GM19043 (cell line): ENCODE data around the gene CNGB1.
"Not testable (repeated sequence)": the region's sequence is repeated elsewhere in the genome, so short reads cannot be mapped to it uniquely, and the experiment has no call there.

ENCODE experiments used
- ATAC-seq: cut with Tn5 transposase; IDR thresholded peaks from one replicate; pipeline ENCODE4 v1.9.1; 2021; ENCODE audit warnings: low read depth; ENCODE audit not compliant: unreplicated experiment

Gene CNGB1

DNA sequence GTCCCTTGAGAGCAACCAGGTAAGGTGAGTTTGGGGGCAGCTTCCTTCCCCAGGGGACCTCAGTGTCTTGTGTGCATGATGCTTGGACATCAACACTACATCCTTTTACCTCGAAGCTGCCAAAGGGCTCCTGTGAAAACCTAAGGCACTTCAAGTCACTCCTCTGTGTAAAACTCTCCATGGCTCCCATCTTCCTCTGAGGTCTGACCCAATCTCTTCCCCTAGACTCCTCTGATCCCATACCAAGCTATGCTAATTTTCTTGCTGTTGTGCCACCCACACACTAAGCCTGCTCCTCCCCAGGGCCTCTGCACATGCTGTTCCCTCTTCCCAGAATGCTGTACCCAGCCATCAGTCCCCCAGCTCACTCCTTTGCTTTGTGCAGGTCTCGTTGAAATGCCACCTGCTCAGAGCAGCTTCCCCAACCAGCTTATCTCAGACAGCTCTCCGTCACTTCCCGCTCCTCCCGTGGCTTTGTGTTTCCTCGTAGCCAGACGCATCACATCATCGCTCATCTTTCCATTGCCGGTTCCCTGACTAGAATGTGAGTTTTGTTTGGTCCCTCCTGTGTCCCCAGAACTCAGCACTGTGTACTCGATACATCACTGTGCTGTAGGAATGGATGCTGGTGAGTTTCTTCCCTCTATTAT is 78.4 kb downstream of the CNGB1 start:
- no peak for ATAC-seq

DNA sequence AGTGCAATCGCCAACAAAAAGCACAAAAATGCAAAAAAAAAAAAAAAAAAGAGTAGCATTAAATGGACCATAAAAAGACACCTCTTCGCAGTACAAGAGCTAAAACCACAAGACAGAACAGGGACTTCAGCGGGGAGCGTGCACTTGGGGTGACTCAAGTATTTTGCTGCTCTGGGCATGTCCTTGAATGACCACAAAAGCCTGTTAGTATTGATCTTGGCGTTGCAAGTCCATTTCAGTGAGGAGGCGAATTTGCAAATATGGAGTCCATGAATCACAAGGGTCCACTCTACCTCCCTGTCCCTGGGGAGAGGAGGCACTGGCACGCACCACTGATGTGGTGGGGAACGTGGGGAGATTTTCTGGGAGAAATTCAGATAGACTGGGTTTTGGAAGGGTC is 78.9 kb downstream of the CNGB1 start:
- no peak for ATAC-seq

DNA sequence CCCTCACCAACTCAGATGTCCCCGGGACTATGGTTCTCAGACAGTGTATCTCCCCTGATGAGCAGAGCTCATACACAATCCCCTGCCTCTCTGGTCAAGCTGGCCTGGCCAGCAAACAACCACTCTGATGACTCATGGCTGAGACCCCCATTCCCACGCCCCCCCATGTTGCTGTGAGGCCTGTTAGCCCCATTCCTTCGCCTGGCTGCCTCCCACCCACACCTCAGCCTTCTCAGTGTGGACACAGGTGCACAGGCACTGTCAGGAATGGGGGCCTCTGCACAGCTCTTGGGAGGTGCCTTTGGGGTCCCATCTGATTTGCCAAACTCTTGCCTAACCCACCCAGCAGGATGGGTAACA is 80.2 kb downstream of the CNGB1 start:
- no peak for ATAC-seq

DNA sequence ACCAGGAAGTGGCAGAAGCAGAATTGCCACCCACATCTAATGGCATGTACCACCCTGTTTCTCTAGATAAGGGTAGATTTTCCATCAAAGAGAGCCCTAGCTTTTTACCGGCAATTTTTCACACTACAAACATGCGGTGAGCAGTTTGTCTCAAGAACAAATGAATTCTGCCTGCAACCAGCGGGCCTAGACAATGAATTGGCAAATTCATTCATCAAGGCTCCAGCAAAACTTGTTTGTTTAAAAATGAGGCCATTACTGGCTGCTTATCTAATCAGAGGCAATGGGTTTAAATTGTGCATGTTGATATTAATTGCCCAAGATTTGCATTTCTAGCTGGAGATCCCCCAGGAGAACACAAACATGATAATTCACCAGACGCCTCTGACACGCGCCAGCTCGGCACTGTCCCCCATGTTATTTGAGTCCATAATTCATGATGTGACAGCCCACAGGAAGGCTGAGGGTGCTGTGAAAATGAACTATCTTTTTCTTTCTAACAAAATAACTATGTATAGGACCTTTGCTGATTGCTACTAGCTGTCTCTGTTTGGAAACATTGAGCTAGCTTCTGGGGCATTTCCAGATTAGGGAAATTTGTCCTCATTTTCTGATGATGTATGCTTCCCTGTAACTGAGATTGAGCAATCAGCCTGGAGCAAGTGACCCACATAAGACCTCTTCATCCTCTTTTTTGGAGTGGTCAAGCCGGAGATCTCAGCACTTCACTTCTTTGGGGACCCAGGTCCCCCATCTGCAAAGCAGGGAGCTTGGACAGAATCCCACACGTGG is 80.8 kb downstream of the CNGB1 start:
- ATAC-seq: no peak

DNA sequence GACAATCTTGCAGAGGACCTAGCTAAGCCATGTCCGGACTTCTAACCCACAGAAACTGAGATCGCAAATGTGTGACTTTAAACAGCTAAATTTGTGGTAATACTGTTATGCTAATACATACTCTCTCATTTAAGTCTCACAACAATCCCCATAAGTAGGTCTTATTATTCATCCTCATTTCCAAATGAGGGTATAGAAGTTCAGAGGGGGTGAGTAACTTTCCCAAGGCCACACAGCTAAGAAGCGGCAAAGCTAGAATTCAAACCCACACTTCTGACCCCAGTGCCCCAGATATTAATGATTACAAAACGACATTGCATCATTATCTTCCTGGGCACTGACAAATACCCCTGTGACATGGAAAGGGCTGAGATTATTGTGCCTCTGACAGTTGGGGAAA is 81.4 kb downstream of the CNGB1 start:
- ATAC-seq: no peak

DNA sequence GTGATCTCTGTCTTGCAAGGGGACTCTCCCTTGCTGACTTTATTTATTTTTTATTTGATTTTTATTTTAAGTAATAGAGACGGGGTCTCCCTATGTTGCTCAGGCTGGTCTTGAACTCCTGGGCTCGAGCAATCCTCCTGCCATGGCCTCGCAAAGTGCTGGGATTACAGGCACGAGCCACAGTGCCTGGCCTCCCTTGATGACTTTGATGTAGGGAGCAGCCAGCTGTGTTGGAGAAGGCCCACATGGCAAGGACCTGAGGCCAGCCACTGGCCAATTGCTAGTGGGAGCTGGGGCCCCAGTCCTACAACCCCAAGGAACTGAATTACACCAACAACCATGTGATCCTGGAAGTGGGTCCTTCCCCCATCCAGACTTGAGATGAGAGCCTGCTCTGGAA is 81.8 kb downstream of the CNGB1 start:
- ATAC-seq: no peak

DNA sequence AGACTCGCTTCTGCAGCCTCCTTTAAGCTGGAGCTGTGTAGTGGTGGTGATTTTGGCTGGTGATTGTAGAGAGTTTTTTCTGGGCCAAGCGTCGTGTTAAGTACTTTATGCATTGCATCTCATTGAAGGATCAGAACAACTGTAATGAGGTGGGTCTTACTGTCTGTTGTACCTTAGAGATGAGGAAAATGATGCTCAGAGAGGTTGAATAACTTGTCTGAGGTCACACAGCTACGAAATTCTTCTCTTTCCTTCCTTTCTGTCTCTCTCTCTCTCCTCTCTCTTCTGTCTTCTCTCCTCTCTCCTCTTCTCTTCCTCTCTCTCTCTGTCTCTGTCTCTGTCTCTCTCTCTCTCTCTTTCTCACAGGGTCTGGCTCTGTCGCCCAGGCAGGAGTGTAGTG is 82.8 kb downstream of the CNGB1 start:
- ATAC-seq: no peak

DNA sequence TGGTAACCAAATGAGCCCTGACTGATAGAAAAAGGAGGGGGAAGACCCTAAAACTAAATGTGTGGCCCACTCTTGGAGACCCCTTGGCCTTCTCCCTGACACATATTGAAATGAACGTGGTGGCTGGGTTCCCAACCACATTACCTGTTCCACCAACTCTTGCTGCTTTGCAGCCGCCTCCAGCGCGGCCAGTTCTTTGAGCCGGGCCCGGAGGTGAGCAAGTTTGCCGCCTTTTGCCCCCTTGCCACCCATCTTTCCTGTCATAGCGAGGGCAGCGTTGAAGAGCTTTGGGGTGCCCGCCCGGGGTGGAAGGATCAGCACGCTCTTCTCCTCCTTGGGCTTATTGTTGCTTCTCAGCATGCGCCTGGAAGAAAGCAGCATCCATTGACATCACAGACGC is 83.2 kb downstream of the CNGB1 start:
- ATAC-seq: no peak

DNA sequence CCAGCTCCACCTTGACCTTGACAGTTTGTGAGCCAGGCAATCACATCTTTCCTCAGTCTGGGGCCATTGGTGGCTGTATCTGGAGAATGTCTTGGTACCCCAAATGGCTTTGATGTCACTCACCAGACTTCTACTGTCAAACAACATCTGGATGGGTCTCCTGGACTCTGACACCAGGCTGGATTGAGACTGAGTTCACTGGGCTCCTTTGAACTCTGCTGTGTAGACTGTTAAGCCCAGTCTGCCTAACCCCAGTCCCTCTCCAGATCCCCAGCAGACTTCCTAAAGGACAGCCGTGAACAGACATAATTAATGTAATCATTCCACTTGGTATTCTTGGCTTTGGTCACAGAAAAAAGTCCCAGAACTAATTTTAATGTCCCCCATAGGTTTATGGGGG is 84.5 kb downstream of the CNGB1 start:
- ATAC-seq: no peak

DNA sequence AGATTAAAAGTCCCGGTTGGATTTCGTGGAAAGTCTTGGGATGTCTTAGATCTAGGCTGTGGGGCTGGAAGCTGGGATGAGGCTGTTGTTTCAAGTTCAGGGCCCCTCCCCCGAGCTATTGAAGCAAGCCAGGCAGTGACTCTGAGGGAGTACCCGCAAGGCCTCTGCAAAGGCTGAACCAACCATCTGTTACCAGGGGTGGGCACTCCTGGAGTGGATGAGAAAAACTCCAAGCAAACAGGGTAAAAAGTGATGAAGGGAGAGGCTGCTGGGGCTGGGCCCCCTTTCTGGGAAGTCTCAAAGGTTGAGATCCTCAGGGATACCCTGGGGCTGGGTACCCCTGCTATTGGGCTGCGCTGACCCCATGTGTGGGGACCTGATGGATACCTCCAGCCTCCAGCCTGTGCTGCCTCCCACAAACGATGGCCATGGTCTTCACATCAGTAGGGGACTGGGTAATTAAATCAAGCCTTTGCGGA is 86.2 kb downstream of the CNGB1 start:
- ATAC-seq: no peak

DNA sequence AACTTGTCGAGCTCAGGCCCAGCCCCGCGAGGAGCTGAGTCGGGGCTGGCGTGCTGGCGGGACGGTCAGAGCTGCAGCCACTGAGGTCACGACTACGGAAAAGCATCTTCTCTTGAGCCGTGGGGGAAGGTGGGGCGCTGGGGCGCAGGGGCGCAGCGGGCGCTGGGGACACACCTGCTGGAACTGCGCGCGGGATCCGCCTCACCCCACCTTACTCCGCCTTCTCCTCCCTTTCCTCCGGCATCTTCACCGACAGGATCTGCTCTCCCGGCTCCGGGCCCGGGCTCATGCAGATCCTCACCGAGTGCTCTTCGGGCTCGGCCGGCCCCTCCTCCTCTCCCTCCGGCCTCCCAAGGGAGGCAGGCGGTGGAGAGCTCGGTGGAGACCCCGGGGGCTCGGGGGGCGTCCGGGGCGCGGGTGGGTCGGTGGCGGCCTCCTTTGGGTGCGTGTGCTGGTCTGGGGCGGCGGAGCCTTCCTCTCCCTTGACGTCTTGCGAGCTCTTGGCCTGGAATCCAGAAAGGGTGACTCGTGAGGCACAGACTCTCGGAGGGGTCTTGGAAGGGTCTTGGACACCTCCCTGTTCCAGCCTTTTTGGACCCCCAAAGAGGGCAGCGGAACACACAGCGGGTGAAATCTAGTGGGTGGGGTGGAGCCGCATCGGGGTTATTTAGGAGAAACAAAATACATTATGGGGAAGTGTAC is 86.8 kb downstream of the CNGB1 start:
- ATAC-seq: no peak

DNA sequence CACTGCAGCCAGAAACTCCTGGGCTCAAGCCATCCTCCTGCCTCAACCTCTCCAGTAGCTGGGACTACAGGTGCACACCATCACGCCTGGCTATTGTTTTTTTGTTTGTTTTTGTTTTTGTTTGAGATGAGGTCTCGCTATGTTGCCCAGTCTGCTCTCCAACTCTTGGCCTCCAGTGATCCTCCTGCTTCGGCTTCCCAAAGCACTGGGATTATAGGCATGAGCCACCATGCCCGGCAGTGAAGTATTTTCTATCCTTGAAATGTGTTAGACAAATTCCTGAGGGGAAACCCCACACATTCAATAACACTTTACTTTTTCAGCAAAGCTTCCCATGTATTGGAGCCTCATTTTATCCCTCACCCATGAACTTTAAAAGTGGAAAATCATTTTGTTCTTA is 87.4 kb downstream of the CNGB1 start:
- no peak for ATAC-seq

DNA sequence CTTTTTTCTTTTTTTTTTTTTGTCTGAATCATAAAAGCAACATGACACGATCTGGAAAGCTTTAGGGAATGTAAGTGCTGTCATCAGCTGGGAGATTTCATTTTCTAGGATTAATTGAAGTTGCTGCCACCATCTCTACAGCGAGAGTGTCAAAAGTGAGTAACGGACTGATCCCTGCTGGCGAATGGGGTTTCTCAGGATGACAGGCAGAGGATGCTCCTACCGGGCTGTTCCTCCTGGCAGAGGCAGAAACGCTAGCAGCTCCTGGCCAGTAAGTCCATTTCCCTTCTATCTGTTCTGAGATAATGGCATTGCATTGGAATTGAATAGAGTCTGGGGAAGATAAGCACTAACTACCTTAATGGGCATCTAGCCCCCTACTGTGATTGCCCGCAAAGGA is 88.1 kb downstream of the CNGB1 start:
- ATAC-seq: no peak

DNA sequence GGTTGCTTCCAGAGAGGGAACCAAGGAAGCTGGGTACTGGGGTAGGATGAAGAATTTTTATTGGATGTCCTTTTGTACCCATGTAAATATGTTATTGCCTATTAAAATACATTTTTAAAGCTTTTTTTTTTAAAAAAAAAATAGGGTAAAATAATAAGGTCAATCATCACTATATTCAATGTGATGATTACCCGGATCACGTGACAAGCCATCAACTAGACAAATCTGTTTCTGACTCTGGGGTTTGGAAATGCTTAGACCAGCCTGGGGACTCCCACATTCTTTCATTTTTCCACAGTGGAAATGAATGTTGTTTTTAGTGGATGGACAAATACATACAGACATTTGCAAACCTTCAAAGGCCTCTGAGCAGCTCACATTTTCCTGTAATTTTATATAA is 88.7 kb downstream of the CNGB1 start:
- ATAC-seq: no peak

DNA sequence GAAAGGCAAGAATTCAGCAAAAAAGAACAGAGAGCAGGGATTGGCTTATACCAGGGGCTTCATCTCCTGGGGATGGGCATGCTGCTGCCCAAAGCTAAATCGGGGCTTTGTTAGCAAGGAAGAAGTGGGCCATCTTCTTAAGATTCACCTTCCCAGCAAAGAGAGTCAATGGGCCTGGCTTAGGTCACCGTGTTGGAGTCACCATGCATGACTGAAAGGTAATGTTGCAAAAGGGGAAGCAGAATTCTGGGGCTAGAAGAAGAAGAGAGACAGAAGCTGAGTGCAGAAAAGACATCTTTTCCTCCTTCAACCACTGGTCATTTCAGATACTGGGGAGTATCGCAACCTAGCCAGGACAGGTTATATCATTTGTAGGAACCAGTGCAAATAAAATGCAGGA is 92.3 kb downstream of the CNGB1 start:
- no peak for ATAC-seq

DNA sequence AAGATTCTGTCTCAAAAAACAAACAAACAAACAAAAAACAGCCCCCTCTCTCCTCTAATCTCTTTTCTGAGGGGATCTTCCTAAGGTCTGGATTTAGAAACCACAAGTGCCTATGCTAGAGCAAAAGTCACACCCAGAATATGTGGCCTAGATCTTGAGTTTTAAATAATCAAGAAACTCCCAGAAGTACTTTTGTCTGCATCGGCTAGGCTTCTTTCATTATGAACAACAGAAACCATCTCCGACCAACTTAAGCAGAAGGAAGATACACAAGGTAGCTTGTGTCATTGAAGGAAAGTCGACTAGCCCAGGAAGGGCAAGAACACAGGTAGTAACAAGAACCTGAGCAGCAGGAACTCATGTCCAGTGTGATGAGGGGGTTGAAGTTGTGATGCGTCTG is 94.7 kb downstream of the CNGB1 start:
- ATAC-seq: no peak

DNA sequence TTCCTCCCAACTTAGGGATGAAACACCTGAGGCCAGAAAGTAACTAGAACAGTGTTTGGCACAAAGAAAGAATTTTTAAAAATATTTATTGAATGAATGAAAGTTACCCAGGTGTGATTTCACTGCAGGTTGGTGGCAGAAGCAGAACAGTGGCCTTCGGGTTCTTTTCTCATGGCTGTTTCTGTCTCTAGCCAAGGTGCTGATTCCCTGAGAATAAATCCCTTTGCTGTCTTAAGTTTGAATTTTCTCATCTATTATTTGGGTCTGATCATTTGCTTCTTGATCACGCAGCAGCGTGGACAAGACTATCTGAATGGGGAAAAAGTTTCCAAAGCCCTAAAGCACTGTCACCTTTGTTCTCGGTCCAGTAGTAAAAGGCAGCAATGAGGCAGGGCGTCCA is 95.6 kb downstream of the CNGB1 start:
- no peak for ATAC-seq

DNA sequence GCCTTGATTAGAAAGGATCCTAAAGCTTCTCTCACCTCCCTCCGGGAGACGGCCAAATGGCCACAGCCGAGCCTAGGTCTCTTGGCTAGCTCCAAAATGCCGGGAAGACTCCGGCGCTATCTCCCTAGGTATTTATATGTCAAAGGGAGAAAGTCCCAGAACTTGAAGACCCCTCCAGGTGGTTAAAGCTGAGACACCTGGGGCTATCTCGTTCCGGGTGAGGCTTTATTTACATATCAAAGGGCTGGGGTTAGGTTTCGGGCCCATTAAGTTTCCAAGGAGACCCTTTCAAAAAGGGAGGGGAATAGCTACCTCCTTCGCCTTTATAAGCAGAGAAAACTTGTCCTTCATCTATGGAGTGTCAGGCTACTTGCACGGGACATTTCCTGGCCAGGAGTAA is 97.7 kb downstream of the CNGB1 start:
- no peak for ATAC-seq

DNA sequence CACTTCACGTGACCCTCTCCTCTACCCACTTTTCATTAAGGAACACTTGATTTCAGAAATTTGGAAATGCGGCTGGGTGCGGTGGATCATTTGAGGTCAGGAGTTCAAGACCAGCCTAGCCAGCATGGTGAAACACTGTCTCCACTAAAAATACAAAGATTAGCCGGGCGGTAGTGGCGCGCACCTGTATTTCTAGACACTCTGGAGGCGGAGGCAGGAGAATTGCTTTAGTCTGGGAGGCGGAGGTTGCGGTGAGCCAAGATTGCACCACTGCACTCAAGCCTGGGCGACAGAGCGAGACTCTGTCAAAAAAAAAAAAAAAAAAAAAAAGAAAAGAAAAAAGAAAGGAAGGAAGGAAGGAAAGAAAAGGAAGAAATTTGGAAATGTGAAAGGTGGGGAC is 98.2 kb downstream of the CNGB1 start:
- ATAC-seq: not testable (repeated sequence)

DNA sequence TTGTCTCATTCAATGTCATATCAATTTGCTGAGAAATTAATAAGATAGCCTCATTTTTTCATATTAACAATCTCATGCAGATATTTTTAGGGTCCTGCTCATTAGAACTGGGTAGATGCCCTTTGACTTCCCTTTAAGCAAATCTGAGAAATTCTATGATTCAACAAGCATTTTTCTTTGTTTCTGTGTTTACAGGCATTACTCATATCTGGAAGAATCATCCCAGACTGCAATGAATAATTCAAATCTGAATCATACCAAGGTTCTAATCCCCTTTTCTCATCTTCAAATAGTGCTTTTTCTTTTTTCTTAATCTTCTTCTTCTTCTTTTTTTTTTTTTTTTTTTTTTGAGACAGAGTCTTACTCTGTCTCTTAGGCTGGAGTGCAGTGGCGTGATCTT is 99.5 kb downstream of the CNGB1 start:
- no peak for ATAC-seq

DNA sequence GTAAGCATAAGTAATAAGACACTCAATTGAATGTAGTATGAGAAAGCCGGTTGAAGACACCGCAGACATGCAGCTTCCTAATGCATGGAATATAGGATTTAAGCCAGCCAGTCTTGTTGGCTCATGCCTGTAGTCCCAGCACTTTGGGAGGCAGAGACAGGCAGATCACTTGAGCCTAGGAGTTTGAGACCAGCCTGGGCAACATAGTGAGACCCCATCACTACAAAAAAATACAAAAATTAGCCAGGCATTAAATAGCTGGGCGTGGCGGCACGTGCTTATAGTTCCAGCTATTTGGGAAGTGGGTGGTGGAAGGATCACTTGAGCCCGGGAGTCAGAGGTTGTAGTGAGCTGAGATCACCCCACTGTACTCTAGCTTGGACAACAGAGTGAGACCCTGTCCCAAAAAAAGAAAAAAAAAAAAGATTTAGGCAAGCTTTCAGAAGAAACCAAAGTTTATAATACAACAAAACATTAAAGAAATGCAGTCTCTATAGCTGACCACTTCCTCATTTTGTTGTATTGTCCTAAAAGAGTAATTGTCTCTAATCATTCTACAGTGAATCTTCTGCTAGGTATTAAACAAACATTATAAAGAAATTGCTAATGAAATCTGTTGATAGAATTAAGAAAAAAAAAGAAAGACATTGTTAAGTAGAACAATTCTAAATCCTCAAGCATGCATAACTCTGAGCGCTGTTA is 100.0 kb downstream of the CNGB1 start:
- ATAC-seq: no peak
